Neural cell (in vitro differentiated cells): ENCODE results near the gene LPCAT1. TPM values are rescaled to one million over a fixed set of nuclear protein-coding genes. Genes with fewer than 3 reads are reported as not detected.

Source experiments
- H2AFZ ChIP-seq: fragments of 200-600, 300-800 bp; sonication (generic), shearing (Covaris generic); 2 replicates; pipeline ENCODE4 v1.6.0; 2014; ENCODE audit warnings: low read depth, mild to moderate bottlenecking, antibody characterized with exemption, low read length, moderate library complexity
- H3F3A ChIP-seq: fragments of 200-600 bp; shearing (Covaris generic); 2 replicates; pipeline ENCODE4 v1.6.1; 2016; ENCODE audit warnings: mild to moderate bottlenecking, moderate library complexity, mixed read lengths, antibody characterized with exemption, low read length; ENCODE audit not compliant: insufficient read depth, poor library complexity, severe bottlenecking
- H3K27ac ChIP-seq: fragments of 200-600, 300-800 bp; sonication (generic), shearing (Covaris generic); 2 replicates; pipeline ENCODE4 v1.5.1; 2014; ENCODE audit warnings: mild to moderate bottlenecking, low read length, moderate library complexity
- H3K27me3 ChIP-seq: fragments of 300-800, 200-600 bp; sonication (generic), shearing (Covaris generic); 2 replicates; pipeline ENCODE4 v1.6.0; 2014; ENCODE audit warnings: mild to moderate bottlenecking, low read depth, low read length, moderate library complexity; ENCODE audit not compliant: insufficient read depth
- H3K36me3 ChIP-seq: fragments of 300-800, 200-600 bp; sonication (generic), shearing (Covaris generic); 2 replicates; pipeline ENCODE4 v1.5.1; 2014; ENCODE audit warnings: mild to moderate bottlenecking, antibody characterized with exemption, low read length, moderate library complexity; ENCODE audit not compliant: insufficient read depth
- H3K4me2 ChIP-seq: fragments of 300-800, 200-600 bp; sonication (generic), shearing (Covaris generic); 2 replicates; pipeline ENCODE4 v1.6.0; 2014; ENCODE audit warnings: mild to moderate bottlenecking, low read length
- H3K4me3 ChIP-seq: fragments of 300-800, 200-600 bp; sonication (generic), shearing (Covaris generic); 2 replicates; pipeline ENCODE4 v1.5.1; 2014; ENCODE audit warnings: mild to moderate bottlenecking, low read length, moderate library complexity
- H3K79me2 ChIP-seq: fragments of 200-600 bp; shearing (Covaris generic); replicated peaks from 2 replicates; pipeline ENCODE4 v1.6.0; 2014; ENCODE audit warnings: mild to moderate bottlenecking, low read length, moderate library complexity; ENCODE audit not compliant: insufficient read depth
- H3K9ac ChIP-seq: fragments of 300-800, 200-600 bp; sonication (generic), shearing (Covaris generic); 2 replicates; pipeline ENCODE4 v1.6.1; 2016; ENCODE audit warnings: mild to moderate bottlenecking, low read length, mixed read lengths
- H3K9me2 ChIP-seq: fragments of 200-600 bp; shearing (Covaris generic); 2 replicates; pipeline ENCODE4 v1.6.1; 2016; ENCODE audit warnings: mild to moderate bottlenecking, low read length, mixed read lengths; ENCODE audit not compliant: insufficient read depth
- H3K9me3 ChIP-seq: fragments of 200-600, 300-800 bp; sonication (generic), shearing (Covaris generic); 2 replicates; pipeline ENCODE4 v1.6.1; 2016; ENCODE audit warnings: mild to moderate bottlenecking, mixed run types, low read length, moderate library complexity, mixed read lengths
- H4K20me1 ChIP-seq: fragments of 200-600 bp; shearing (Covaris generic); 2 replicates; pipeline ENCODE4 v1.6.1; 2016; ENCODE audit warnings: mild to moderate bottlenecking, mixed run types; ENCODE audit not compliant: insufficient read depth
- CTCF ChIP-seq: fragments of 450-650 bp; IDR thresholded peaks from 2 replicates; pipeline ENCODE4 v1.5.1; 2014; ENCODE audit warnings: antibody characterized with exemption, mild to moderate bottlenecking, moderate library complexity; ENCODE audit not compliant: poor library complexity, severe bottlenecking
- EP300 ChIP-seq: fragments of 450-650 bp; conservative IDR thresholded peaks from 2 replicates; pipeline ENCODE4 v1.6.1; 2014; ENCODE audit warnings: antibody characterized with exemption, mild to moderate bottlenecking, moderate library complexity; ENCODE audit not compliant: poor library complexity, severe bottlenecking
- EZH2 ChIP-seq: fragments of 200-600, 300-800 bp; shearing (Covaris generic), sonication (generic); IDR thresholded peaks from 2 replicates; pipeline ENCODE4 v1.6.1; 2014; ENCODE audit warnings: antibody characterized with exemption, low read length, borderline replicate concordance, mild to moderate bottlenecking; ENCODE audit not compliant: insufficient read depth, poor library complexity, severe bottlenecking
- MXI1 ChIP-seq: fragments of 450-650 bp; conservative IDR thresholded peaks from 2 replicates; pipeline ENCODE4 v1.6.1; 2014; ENCODE audit warnings: antibody characterized with exemption, mild to moderate bottlenecking; ENCODE audit not compliant: poor library complexity, severe bottlenecking
- POLR2AphosphoS5 ChIP-seq: IDR thresholded peaks from 2 replicates; pipeline ENCODE4 v1.6.1; 2012
- RAD21 ChIP-seq: fragments of 450-650 bp; conservative IDR thresholded peaks from 2 replicates; pipeline ENCODE4 v1.6.1; 2014; ENCODE audit warnings: antibody characterized with exemption, mild to moderate bottlenecking, moderate library complexity
- REST ChIP-seq: IDR thresholded peaks from 2 replicates; pipeline ENCODE4 v1.6.1; 2012; ENCODE audit warnings: borderline replicate concordance
- SMC3 ChIP-seq: fragments of 450-650 bp; conservative IDR thresholded peaks from 2 replicates; pipeline ENCODE4 v1.6.1; 2014; ENCODE audit warnings: antibody characterized with exemption, mild to moderate bottlenecking, moderate library complexity; ENCODE audit not compliant: poor library complexity
- TAF1 ChIP-seq: IDR thresholded peaks from 2 replicates; pipeline ENCODE4 v1.6.1; 2012; ENCODE audit warnings: low read depth
- polyA plus RNA-seq: library from polyadenylated mRNA; depleted of rRNA; stranded (reverse); fragments of >200 nt; gene quantifications from 2 replicates; pipeline ENCODE4 v1.2.3, GENCODE V29; 2014

LPCAT1 gene
- polyA plus RNA-seq, 1 donor from 2014 or later = 61.8 TPM

GRCh38 chr5:1471997-1472963 is 51.5 kb downstream of the LPCAT1 start:
- no peaks in the 10 kb centered on the region for H3K79me2 ChIP-seq
- H4K20me1 ChIP-seq = no peaks in the 10 kb centered on the region
- no peak overlapping the region for H3K27ac ChIP-seq
- TF ChIP-seq RAD21 (no peak), TAF1 (no peak), SMC3 (no peak), EZH2 (no peak), CTCF (no peak), REST (no peak), MXI1 (no peak), POLR2AphosphoS5 (no peak), EP300 (no peak)
- H3K9me3 ChIP-seq = no peaks in the 10 kb centered on the region
- H3K4me3 ChIP-seq = no peak overlapping the region
- H3K4me2 ChIP-seq = no peak overlapping the region
- no peaks in the 10 kb centered on the region for H3K9me2 ChIP-seq
- no peaks in the 10 kb centered on the region for H3K27me3 ChIP-seq
- no peaks in the 10 kb centered on the region for H3F3A ChIP-seq
- no peak overlapping the region for H3K9ac ChIP-seq
- no peaks in the 10 kb centered on the region for H3K36me3 ChIP-seq
- H2AFZ ChIP-seq = no peak overlapping the region

GRCh38 chr5:1471240-1471853 is 52.4 kb downstream of the LPCAT1 start:
- H2AFZ ChIP-seq = no peak overlapping the region
- no peaks in the 10 kb centered on the region for H3K9me3 ChIP-seq
- no peak overlapping the region for H3K4me2 ChIP-seq
- TF ChIP-seq MXI1 (no peak), REST (no peak), TAF1 (no peak), RAD21 (no peak), EZH2 (no peak), POLR2AphosphoS5 (no peak), EP300 (no peak), CTCF (no peak), SMC3 (no peak)
- no peaks in the 10 kb centered on the region for H3K79me2 ChIP-seq
- H3K36me3 ChIP-seq = no peaks in the 10 kb centered on the region
- no peak overlapping the region for H3K9ac ChIP-seq
- H3K27ac ChIP-seq = no peak overlapping the region
- no peak overlapping the region for H3K4me3 ChIP-seq
- H3F3A ChIP-seq = no peaks in the 10 kb centered on the region
- H3K27me3 ChIP-seq = no peaks in the 10 kb centered on the region
- no peaks in the 10 kb centered on the region for H4K20me1 ChIP-seq
- no peaks in the 10 kb centered on the region for H3K9me2 ChIP-seq
